GM21825 (cell line): ENCODE measurements around the gene CMTM4.
"Not testable (repeated sequence)": the region's sequence is repeated elsewhere in the genome, so short reads cannot be mapped to it uniquely, and the experiment has no call there.

Source experiments
- ATAC-seq: cut with Tn5 transposase; IDR thresholded peaks from one replicate; pipeline ENCODE4 v1.9.1; 2021; ENCODE audit warnings: mild to moderate bottlenecking, moderate library complexity; ENCODE audit not compliant: unreplicated experiment

The CMTM4 gene

GRCh38 chr16:66569827-66570405 lies 126.6 kb downstream of the CMTM4 start:
- ATAC-seq = no peak

- no peak for ATAC-seq
These were observed 127.4 kb downstream of the CMTM4 start for GRCh38 chr16:66569131-66569530.

GRCh38 chr16:66568355-66568754 lies 128.2 kb downstream of the CMTM4 start:
- ATAC-seq = no peak

- not testable (repeated sequence) for ATAC-seq
These were observed 129.3 kb downstream of the CMTM4 start for GRCh38 chr16:66567270-66567669.

GRCh38 chr16:66566051-66566901 lies 130.3 kb downstream of the CMTM4 start, which contains the start of gene CMTM1:
TSS of gene CMTM1 (plus strand) at chr16:66566439. CDS start at chr16:66566514, 75 bp downstream.
- ATAC-seq = no peak
